ENCODE data around the gene GARS1.

The GARS1 gene

DNA sequence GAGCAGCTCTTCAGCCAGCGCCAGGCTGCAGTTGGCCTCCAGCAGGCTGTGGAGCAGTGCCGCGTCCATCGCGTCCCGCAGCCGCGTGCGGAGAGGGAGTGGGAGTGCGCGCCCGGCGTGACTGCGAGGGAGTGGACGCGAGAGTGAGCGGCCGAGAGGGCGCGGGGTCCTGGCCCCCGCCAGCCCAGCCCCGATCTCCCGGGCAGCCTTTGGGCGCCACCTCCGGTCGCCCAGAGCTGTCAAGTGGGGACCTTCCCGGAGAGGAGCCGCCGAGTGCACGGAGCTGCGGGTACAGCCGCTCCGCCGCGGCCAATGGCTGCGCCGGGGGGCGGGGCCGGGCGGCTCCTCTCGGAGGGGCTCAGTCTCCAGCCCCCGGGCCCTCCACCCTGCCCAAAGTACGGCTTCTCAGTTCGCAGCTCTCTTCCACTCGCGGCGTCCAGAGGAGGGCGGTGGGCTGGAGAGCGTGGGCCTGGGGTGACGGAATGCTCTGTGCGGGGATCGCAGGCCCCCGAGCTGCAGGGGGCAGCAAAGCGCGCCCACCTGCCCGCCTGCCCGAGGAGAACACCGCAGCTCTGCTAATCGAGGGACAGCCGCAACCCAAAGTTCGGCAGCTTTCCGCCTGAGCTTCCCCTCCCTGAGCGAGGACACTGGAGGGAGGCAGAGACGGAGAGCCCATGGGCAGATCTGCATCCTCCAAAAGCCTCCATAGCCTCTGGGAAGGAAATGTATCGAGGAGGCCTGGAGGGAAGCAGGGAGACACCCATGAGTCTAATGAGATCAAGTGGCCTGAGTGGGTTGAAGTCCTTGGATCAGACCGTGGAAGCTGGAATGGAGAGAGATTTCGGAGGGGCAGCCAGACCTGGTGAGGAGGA is 87.8 kb downstream of the GARS1 start, which contains the start of gene CRHR2:
TSS of gene CRHR2 (minus strand) at position 245 of the 872 bp plus-strand sequence. CDS start at position 69, 176 bp downstream.
- no peak for TF ChIP-seq EZH2phosphoT487 (IDR thresholded peaks at IDR 0.05; ENCODE audit: borderline replicate concordance)
- TF ChIP-seq, protein P1, sequence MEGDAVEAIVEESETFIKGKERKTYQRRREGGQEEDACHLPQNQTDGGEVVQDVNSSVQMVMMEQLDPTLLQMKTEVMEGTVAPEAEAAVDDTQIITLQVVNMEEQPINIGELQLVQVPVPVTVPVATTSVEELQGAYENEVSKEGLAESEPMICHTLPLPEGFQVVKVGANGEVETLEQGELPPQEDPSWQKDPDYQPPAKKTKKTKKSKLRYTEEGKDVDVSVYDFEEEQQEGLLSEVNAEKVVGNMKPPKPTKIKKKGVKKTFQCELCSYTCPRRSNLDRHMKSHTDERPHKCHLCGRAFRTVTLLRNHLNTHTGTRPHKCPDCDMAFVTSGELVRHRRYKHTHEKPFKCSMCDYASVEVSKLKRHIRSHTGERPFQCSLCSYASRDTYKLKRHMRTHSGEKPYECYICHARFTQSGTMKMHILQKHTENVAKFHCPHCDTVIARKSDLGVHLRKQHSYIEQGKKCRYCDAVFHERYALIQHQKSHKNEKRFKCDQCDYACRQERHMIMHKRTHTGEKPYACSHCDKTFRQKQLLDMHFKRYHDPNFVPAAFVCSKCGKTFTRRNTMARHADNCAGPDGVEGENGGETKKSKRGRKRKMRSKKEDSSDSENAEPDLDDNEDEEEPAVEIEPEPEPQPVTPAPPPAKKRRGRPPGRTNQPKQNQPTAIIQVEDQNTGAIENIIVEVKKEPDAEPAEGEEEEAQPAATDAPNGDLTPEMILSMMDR (conservative IDR thresholded peaks at IDR 0.05; ENCODE audit: low read length), result no peak
- H3K4me3 ChIP-seq (ENCODE audit: low read length, poor library complexity, severe bottlenecking), result no peak within 1 kb of the TSS
- no peaks in the 10 kb centered on the region for H3K79me2 ChIP-seq (ENCODE audit: insufficient read depth, low read length)
- H3F3A ChIP-seq (ENCODE audit: low read depth), result no peaks in the 10 kb centered on the region
- no peak within 1 kb of the TSS for H3K4me2 ChIP-seq (ENCODE audit: low read depth, low read length, poor library complexity, severe bottlenecking)
- H3K9me2 ChIP-seq (replicated peaks; ENCODE audit: low read depth, low read length), result no peaks in the 10 kb centered on the region
- no peak within 1 kb of the TSS for H3K9ac ChIP-seq (ENCODE audit: low read depth, low read length, poor library complexity, severe bottlenecking)
- H4K20me1 ChIP-seq (ENCODE audit: insufficient read depth, low read length, poor library complexity, severe bottlenecking), result no peaks in the 10 kb centered on the region
- no peak within 1 kb of the TSS for H2AFZ ChIP-seq (ENCODE audit: low read length)
- H3K36me3 ChIP-seq (ENCODE audit: insufficient read depth, low read length), result no peaks in the 10 kb centered on the region
- H3K9me3 ChIP-seq (ENCODE audit: insufficient read depth, low read depth, low read length), result no peaks in the 10 kb centered on the region
- peaks cover 3% of the 10 kb centered on the region for H3K4me1 ChIP-seq (ENCODE audit: insufficient read depth, low read length, poor library complexity, severe bottlenecking)
- no peaks in the 10 kb centered on the region for H3K27me3 ChIP-seq (ENCODE audit: insufficient read depth, low read length, poor library complexity, severe bottlenecking)

DNA sequence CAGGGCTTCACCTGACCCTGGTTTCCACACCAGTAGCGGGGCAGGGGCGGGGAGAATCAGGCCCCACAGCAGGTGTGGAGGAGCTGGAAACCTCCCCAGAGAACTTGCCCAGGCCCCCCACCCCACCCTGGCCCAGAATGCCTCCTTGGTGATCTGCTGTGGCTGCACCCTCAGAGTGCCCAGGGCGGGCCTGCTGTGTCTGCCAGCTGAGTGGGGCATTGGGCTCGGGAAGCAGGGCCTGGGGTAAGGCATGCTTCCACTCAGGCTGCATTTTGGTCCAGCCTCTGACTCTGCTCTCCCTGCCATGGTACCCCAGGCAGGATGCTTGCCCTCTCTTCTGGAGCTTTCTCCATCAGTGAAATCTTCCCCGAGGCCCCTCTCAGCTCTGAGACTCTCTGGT is 88.6 kb downstream of the GARS1 start:
- Histone ChIP-seq H3K9ac (ENCODE audit: low read depth, low read length, poor library complexity, severe bottlenecking) (no peak overlapping the region), H3K79me2 (ENCODE audit: insufficient read depth, low read length) (no peaks in the 10 kb centered on the region), H3K9me2 (replicated peaks; ENCODE audit: low read depth, low read length) (no peaks in the 10 kb centered on the region), H3K4me2 (ENCODE audit: low read depth, low read length, poor library complexity, severe bottlenecking) (no peak overlapping the region), H4K20me1 (ENCODE audit: insufficient read depth, low read length, poor library complexity, severe bottlenecking) (no peaks in the 10 kb centered on the region), H3K4me1 (ENCODE audit: insufficient read depth, low read length, poor library complexity, severe bottlenecking) (peaks cover 8% of the 10 kb centered on the region), H3K27me3 (ENCODE audit: insufficient read depth, low read length, poor library complexity, severe bottlenecking) (no peaks in the 10 kb centered on the region), H3K36me3 (ENCODE audit: insufficient read depth, low read length) (no peaks in the 10 kb centered on the region), H2AFZ (ENCODE audit: low read length) (no peak overlapping the region), H3K4me3 (ENCODE audit: low read length, poor library complexity, severe bottlenecking) (no peak overlapping the region), H3K9me3 (ENCODE audit: insufficient read depth, low read depth, low read length) (no peaks in the 10 kb centered on the region), H3F3A (ENCODE audit: low read depth) (no peaks in the 10 kb centered on the region)
- TF ChIP-seq EZH2phosphoT487 (IDR thresholded peaks at IDR 0.05; ENCODE audit: borderline replicate concordance), result no peak
- TF ChIP-seq, protein P1 (conservative IDR thresholded peaks at IDR 0.05; ENCODE audit: low read length), result no peak
